SIG-M5 (cell line): ENCODE results near the gene KIF5A.
"Not testable (repeated sequence)": the region's sequence is repeated elsewhere in the genome, so short reads cannot be mapped to it uniquely, and the experiment has no call there.

Source experiments
- DNase-seq: peaks from one replicate; lab custom pipeline; 2025; lab: John Stamatoyannopoulos, UW

KIF5A gene

GRCh38 chr12:57558864-57559263, 9.0 kb downstream of the KIF5A start:
- no peak for DNase-seq

- no peak for DNase-seq
These were observed 10.7 kb downstream of the KIF5A start for GRCh38 chr12:57560516-57560915.

- DNase-seq: not testable (repeated sequence)
These were observed 11.3 kb downstream of the KIF5A start for GRCh38 chr12:57561117-57561516.

DNA sequence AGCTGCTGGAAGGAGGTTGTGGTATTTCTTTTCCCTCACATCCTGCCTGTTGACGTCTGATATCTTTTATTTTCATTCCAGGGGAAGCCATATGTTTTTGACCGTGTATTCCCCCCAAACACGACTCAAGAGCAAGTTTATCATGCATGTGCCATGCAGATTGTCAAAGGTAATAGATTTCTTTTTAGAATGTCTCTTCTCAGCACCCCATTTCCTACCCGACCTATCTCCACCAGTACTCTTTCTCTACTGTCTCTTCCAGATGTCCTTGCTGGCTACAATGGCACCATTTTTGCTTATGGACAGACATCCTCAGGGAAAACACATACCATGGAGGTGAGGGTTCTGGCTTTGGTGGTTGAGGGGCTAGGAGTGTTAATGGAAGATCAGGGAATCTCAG, 13.5 kb downstream of the KIF5A start:
- no peak for DNase-seq

- no peak for DNase-seq
These were observed 14.4 kb downstream of the KIF5A start for GRCh38 chr12:57564178-57564740.

DNA sequence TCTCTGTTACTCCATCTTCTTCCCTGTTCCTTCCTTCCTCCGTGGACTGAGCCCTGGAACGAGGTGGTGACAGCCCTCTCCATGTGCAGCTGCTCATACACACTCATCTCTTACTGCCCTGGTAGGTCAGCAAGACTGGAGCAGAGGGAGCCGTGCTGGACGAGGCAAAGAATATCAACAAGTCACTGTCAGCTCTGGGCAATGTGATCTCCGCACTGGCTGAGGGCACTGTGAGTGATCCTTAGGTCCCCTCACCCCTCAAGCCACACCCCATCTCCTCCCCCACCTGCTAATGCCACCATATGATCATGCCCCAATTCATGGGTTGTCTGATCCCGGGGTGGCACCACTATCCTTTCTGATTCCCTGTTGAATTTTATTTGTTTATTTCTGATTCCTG, 19.0 kb downstream of the KIF5A start:
- no peak for DNase-seq

DNA sequence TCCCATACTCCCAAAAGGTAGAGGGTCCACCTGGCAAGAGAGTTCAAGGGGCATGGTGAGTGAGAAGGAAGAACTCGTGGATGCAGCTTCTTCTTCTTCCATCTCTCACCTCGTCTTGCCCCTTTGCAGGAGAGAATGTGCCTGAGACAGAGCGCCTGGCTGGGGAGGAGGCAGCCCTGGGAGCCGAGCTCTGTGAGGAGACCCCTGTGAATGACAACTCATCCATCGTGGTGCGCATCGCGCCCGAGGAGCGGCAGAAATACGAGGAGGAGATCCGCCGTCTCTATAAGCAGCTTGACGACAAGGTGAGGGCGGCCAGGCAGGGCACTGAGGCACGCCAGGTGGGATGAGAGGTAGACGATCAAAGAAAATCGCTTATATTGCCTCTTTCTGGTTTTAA, 20.0 kb downstream of the KIF5A start:
- no peak for DNase-seq

- DNase-seq: not testable (repeated sequence)
These were observed 20.6 kb downstream of the KIF5A start for GRCh38 chr12:57570438-57570837.

DNA sequence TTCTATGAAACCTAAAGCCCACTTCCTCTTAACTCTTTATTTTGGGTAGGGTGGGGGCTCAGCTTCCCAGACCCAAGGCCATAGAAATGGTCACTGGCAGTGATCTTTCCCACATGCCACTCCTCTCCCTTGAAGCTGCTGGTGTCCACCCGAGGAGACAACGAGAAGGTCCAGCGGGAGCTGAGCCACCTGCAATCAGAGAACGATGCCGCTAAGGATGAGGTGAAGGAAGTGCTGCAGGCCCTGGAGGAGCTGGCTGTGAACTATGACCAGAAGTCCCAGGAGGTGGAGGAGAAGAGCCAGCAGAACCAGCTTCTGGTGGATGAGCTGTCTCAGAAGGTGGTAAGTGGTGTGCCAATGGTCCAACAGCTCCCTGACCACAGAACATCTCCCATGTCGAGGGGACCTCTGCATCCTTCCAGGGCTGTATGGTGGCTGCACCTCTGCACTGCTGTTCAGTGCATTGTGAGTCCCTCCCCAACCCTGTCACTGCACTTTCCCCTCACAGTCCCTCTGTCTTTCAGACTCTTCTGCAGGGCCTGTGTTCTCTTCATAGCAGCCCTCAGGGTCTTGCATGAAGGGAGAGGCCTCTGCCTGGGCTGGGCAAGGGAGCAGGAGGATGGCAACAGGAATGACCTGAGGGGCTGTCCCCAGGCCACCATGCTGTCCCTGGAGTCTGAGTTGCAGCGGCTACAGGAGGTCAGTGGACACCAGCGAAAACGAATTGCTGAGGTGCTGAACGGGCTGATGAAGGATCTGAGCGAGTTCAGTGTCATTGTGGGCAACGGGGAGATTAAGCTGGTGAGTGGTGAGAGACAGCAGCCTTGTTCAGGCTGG, 22.3 kb downstream of the KIF5A start:
- DNase-seq: no peak

DNA sequence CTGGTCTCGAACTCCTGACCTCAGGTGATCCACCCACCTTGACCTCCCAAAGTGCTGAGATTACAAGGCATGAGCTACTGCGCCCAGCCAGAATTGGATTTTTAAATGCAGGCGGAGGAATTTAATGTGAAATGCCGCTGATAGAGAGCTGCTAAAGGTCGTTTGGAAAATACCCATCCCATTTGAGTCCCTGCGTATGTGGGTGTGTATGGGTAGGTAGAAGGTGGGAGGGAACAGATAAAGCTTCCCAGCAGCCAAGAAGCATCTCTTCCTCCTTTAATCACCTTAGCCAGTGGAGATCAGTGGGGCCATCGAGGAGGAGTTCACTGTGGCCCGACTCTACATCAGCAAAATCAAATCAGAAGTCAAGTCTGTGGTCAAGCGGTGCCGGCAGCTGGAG, 25.0 kb downstream of the KIF5A start:
- no peak for DNase-seq

DNA sequence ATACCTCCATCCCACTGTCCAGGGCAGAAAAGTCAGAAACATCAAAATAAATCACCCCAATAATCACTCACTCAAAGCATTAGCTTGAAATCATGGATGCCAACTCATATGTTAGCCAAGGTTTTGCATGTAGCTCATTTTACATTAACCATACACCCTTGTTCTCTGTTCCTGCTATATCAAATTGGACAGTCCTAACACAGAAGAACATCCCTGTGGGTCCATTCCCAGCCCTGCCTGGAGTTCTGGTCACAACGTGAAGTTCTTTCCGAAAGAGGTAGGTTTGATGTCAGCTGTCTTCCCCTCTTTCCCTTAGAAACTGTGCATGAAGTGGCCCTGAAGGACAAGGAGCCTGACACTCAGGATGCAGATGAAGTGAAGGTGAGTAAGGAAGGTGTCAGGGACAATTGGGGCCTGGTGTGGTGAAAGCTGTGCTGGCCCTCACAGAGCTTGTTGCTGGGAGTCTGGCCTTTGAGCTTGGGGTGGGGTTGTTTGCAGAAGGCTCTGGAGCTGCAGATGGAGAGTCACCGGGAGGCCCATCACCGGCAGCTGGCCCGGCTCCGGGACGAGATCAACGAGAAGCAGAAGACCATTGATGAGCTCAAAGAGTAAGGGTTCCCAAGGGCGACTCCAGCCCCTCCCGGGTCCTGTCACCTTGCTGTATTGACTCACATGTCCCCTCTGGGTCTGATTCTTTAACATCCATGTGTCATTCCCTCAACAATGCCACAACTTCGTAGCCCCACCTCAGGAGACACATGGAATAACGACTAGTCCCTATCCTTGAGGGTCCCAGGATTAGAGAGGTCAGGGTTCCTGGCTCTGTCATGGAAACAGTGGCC, 26.1 kb downstream of the KIF5A start:
- no peak for DNase-seq

- no peak for DNase-seq
These were observed 26.8 kb downstream of the KIF5A start for GRCh38 chr12:57576613-57577160.

DNA sequence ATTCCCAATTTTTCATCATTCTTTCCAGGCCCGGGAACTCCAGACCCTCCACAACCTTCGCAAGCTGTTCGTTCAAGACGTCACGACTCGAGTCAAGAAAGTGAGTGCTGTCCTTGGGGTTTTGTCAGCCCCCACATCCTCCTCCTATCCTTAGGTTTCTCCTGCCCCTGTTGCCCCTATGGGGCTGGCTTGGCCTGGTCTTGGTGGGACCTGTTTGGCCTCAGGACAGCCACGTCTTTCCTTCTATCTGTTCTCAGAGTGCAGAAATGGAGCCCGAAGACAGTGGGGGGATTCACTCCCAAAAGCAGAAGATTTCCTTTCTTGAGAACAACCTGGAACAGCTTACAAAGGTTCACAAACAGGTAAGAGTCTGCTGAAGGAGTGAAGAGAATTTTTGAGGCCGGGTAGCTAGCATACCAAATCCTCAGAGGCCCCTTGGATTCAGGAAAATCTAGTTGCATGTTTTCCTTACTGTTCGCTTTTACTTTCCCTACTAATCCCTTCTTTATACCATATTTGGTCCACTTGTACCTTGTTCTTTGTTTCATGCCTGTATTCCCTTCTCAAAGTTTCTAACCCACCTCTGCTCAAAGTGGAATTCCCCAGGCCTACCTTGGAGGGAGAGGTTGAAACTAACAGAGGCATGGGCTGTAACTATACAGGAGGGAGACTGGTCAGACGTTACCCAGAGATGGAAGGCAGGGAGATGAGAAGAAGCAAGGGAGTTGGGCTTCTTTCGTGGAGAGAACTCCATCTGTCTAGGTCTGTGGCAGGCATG, 28.3 kb downstream of the KIF5A start:
- DNase-seq: no peak

DNA sequence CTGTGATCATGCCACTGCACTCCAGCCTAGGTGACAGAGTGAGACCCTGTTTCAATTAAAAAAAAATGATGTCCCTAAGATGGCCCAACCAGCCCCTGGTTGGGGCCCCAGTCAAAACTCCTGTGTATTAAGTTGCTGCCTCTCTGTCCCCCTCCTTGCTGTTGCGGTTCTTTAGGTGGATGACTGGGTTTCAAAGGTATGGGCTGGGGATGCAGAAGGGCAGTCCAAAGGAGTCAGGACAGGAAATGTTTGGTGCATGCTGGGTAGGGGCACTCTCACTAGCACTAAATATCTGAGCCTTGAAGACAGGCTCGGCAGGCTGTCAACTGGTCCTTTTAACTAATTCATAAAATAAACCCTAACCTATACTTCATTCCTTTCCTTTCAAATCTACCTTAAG, 29.2 kb downstream of the KIF5A start:
- DNase-seq: no peak

DNA sequence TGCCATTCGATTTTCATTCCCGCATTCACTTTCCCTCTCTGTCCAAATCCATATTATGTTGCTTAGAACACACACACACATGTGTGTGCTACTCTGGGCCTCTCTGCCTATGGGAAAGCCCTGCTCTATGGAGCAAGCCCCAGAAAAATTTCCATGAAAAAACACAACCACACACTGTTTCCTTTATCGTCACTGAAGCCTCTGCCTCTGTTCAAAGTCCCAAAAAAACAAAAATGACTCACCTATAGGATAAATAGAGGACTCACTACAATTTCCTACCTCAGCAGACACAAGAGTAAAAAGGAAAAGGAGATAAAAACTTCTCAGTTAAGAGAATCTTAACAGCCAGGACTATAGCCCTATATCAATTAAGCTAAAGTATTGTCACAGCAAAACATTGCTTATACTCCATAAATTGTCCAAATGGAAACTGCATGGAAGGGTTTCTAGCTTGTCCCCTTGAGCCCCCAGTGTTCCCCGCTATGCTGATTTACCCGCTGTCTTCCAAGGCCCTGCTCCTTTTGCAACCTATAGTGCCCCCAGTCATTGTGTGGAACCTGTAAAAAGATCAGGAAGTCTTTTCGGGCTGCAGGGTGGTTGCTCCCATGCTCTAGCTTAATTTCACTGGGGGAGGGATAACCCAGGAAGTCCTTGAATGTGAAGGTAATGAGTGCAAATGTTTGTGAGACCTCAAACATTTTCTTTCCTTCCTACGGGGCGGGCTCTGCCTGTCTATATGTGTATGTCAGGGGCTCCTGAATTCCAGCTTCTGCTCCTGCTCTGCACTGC, 30.0 kb downstream of the KIF5A start:
- DNase-seq: no peak

DNA sequence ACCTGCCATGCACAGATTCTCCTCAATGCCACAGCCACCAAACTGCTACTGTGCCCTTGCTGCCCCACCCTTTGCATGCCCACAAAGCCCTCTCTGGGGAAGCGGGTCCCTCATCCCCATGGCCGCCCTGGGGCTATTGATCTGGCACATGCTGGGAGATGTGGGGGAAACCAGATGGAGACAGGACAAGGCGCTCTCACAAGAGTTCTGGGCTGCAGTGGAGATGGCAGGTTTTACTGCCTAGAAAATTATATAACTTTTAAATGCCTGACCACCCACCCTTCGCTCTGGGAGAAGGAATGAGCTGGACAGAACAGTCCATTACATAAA, 30.6 kb downstream of the KIF5A start:
- DNase-seq: no peak

DNA sequence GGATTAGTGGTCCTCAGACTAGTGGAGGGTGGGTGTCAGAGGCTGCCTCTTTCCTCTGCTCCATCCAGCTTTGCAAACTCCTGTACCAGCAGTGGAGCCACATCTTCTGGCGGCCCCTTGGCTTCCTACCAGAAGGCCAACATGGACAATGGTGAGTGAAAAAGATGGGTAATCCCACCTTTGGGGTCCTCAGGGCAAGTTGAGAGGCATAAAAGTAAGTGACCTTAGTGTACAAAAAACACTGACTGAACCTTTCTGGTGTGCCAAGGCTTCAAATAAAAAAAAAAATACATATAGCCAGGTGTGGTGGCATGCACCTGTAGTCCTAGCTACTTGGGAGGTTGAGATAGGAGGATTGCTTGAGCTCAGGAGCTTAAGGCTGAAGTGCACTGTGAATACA, 32.0 kb downstream of the KIF5A start:
- DNase-seq: no peak

DNA sequence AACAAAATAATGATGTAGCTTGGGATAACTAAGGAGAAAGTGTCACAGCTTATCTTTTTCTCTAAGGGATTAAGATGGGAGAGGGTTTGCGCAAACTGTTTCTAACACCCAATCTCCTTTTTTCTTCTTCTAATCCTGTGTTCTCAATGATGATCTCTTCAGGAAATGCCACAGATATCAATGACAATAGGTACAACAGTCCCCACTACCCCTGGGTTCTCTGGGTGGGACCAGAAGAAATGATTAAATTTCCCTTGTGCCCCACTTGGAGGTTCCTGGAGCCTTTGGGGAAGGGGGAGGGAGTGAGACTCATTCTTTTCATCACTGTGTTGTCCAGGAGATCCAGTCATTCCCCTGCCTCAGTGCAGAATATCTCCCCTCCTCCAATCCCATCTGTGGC, 32.6 kb downstream of the KIF5A start:
- no peak for DNase-seq

DNA sequence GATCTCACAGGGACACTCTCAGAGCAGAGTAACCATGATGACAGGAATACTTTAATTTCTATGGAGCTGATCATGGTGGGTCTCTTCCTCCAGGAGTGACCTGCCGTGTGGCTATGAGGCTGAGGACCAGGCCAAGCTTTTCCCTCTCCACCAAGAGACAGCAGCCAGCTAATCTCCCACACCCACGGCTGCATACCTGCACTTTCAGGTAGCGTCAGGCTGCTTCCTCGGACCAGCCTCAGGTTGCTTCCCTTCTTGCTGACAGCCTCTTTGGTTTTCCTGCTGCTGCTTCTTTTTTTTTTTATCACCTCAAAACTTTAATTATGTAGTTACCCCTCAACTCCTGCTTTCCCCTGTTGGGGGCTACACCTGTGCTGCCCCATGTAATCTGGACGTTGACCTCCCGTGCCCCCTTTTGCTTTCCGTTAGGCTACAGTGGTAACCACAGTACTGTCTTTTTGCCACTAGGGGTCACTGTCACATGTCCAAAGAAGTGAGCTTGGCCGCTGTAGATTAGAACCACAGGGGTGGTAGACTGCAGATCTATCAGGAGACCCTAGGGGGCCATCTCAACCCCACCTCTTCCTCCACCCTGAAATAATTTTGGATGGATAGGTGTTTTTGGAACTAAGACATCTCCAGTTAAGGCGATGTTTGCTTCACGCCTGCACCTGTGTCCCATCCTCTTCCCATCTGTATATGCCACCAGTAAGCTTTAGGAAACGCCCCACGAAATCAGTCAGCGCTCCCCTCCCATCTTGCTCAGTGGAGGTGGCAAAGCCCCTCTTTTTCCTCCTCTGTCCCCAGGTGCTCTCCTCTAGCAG, 33.4 kb downstream of the KIF5A start:
- DNase-seq: peak; percentile 38

GRCh38 chr12:57584050-57584449, 34.2 kb downstream of the KIF5A start:
- no peak for DNase-seq
